Omental fat pad (tissue), 4 donors: ENCODE data around the gene LRRC18. TPM values are rescaled to one million over a fixed set of nuclear protein-coding genes. Genes with fewer than 3 reads are reported as not detected.

ENCODE experiments used
- ATAC-seq: fragments of 150-250 bp; one replicate; pipeline ENCODE4 v1.9.1; 2016; ENCODE audit warnings: mild to moderate bottlenecking, moderate library complexity; ENCODE audit not compliant: low FRiP score
- DNase-seq: peaks from one replicate; pipeline ENCODE4 v3.0.0-alpha.2; 2019; ENCODE audit warnings: low spot score
- CTCF ChIP-seq, 3 donors: fragments of 450-650 bp; IDR thresholded peaks; one replicate each; pipeline ENCODE4 v1.5.1; 2016 to 2017; ENCODE audit warnings: antibody characterized with exemption in 3 of 3, mild to moderate bottlenecking in 3 of 3, moderate library complexity in 2 of 3
- total RNA-seq, 4 donors: library from RNA; depleted of rRNA; stranded (reverse); fragments of >200 nt; gene quantifications; one replicate each; pipeline ENCODE4 v1.1.0, GENCODE V29; 2016

The LRRC18 gene
- total RNA-seq, 4 donors from 2014 or later: not detected

- no peak for TF ChIP-seq CTCF (IDR thresholded peaks at IDR 0.05)
- no peak for ATAC-seq
- no peak for DNase-seq
Measured at GRCh38 chr10:48941427-48942075, 1.9 kb upstream of the LRRC18 start.

GRCh38 chr10:48940958-48941357 lies 1.3 kb upstream of the LRRC18 start:
- ATAC-seq (no peak), DNase-seq (no peak)
- no peak for TF ChIP-seq CTCF (IDR thresholded peaks at IDR 0.05)

- TF ChIP-seq CTCF (IDR thresholded peaks at IDR 0.05): no peak
- ATAC-seq: no peak
- DNase-seq: no peak
Measured at GRCh38 chr10:48940372-48940771, 732 bp upstream of the LRRC18 start.

- ATAC-seq (no peak), DNase-seq (no peak)
- TF ChIP-seq CTCF (IDR thresholded peaks at IDR 0.05): no peak
Measured at GRCh38 chr10:48938990-48939536, 577 bp downstream of the LRRC18 start.

- DNase-seq (no peak), ATAC-seq (no peak)
Measured at GRCh38 chr10:48938281-48938680, 1.4 kb downstream of the LRRC18 start.

GRCh38 chr10:48937796-48938195 lies 1.8 kb downstream of the LRRC18 start:
- DNase-seq (no peak), ATAC-seq (no peak)
- TF ChIP-seq CTCF (IDR thresholded peaks at IDR 0.05): no peak

More at GRCh38 chr10:48938281-48938680, 1.4 kb downstream of the LRRC18 start:
- TF ChIP-seq CTCF (IDR thresholded peaks at IDR 0.05): no peak

- ATAC-seq: no peak
Measured at GRCh38 chr10:48935577-48935976, 4.1 kb downstream of the LRRC18 start.

More at GRCh38 chr10:48935577-48935976, 4.1 kb downstream of the LRRC18 start:
- no peak for TF ChIP-seq CTCF (IDR thresholded peaks at IDR 0.05)
- no peak for DNase-seq
